Uterus (tissue), 4 donors: ENCODE data around the gene CD46. TPM values are rescaled to one million over a fixed set of nuclear protein-coding genes. Genes with fewer than 3 reads are reported as not detected.
"Not testable (repeated sequence)": the region's sequence is repeated elsewhere in the genome, so short reads cannot be mapped to it uniquely, and the experiment has no call there.

Experiments
- DNase-seq, 2 donors: peaks; one replicate each; pipeline ENCODE4 v3.0.0-alpha.2; 2019 to 2020
- H3K27ac ChIP-seq, 2 donors: fragments of 200-600 bp; sonication (generic); 1 replicate in 1 of 2; 2 replicates in 1 of 2; pipeline ENCODE4 v1.5.1; 2016 to 2018
- H3K27me3 ChIP-seq, 2 donors: fragments of 200-600 bp; sonication (generic); one replicate each; pipeline ENCODE4 v1.5.1; 2018 to 2019; ENCODE audit warnings: control low read depth in 1 of 2
- H3K36me3 ChIP-seq, 2 donors: fragments of 200-600 bp; sonication (generic); one replicate each; pipeline ENCODE4 v1.5.1; 2019; ENCODE audit warnings: control low read depth in 1 of 2
- H3K4me1 ChIP-seq, 2 donors: fragments of 200-600 bp; sonication (generic); one replicate each; pipeline ENCODE4 v1.5.1; 2018 to 2019; ENCODE audit warnings: control low read depth in 1 of 2
- H3K4me3 ChIP-seq, 2 donors: fragments of 200-600 bp; sonication (generic); 1 replicate in 1 of 2; 2 replicates in 1 of 2; pipeline ENCODE4 v1.5.1; 2018 to 2019; ENCODE audit warnings: mild to moderate bottlenecking in 1 of 2
- H3K9me3 ChIP-seq, 2 donors: fragments of 200-600 bp; sonication (generic); one replicate each; pipeline ENCODE4 v1.5.1; 2019; ENCODE audit warnings: control low read depth in 1 of 2
- CTCF ChIP-seq, 4 experiments: fragments of 200-600 bp in 2 of 4; fragments of 450-650 bp in 2 of 4; sonication (generic) in 2 of 4; IDR thresholded peaks; one replicate each; pipeline ENCODE4 v1.5.1; 2016 to 2019; ENCODE audit warnings: antibody characterized with exemption in 4 of 4, mild to moderate bottlenecking in 2 of 4, moderate library complexity in 1 of 4
- POLR2A ChIP-seq, 2 donors: fragments of 450-650 bp; IDR thresholded peaks; one replicate each; pipeline ENCODE4 v1.6.1; 2016; ENCODE audit warnings: antibody characterized with exemption in 2 of 2, mild to moderate bottlenecking in 1 of 2, moderate library complexity in 1 of 2
- intact Hi-C: fragments of 100-400 bp; cut with DNase I; formaldehyde crosslinking; loops from one replicate; pipeline ENCODE4 v1.15.1; 2023; ENCODE audit warnings: low total_unique reads
- total RNA-seq, 4 donors: library from RNA; depleted of rRNA in 3 of 4; stranded (reverse); fragments of >200 nt in 3 of 4; gene quantifications; one replicate each; pipeline versions ENCODE4 v1.1.0 to v1.2.4, GENCODE V29; 2014 to 2023
- donor health status: DM: yes; HTN: yes; CAD: no.

Gene CD46
- 100 to 1,000 TPM; 118 to 195 (median 174) TPM for total RNA-seq

GRCh38 chr1:207751790-207752455, at the start of gene CD46:
TSS of gene CD46 (plus strand) at chr1:207752054. CDS start at chr1:207752213, 159 bp downstream.
- Histone ChIP-seq H3K27me3 (no peaks in the 10 kb centered on the region), H3K27ac (peak within 1 kb of the TSS; percentile 88 to 90), H3K4me3 (peak within 1 kb of the TSS; percentile 77 to 98), H3K9me3 (no peaks in the 10 kb centered on the region), H3K36me3 (no peaks in the 10 kb centered on the region), H3K4me1 (peaks cover 0 to 11% of the 10 kb centered on the region in 2 donors)
- TF ChIP-seq POLR2A (IDR thresholded peaks at IDR 0.05) = peak; percentile 86 to 89
- peak in 2 of 4 experiments; percentile 16 to 30 for TF ChIP-seq CTCF (IDR thresholded peaks at IDR 0.05)
- intact Hi-C loops = no loop called here
- peak; percentile 95 for DNase-seq

- Histone ChIP-seq H3K4me3 (no peak overlapping the region), H3K4me1 (no peaks in the 10 kb centered on the region), H3K9me3 (no peaks in the 10 kb centered on the region), H3K27me3 (no peaks in the 10 kb centered on the region), H3K27ac (no peak overlapping the region), H3K36me3 (no peaks in the 10 kb centered on the region)
- TF ChIP-seq CTCF (IDR thresholded peaks at IDR 0.05) = no peak
- TF ChIP-seq POLR2A (IDR thresholded peaks at IDR 0.05) = no peak
- no peak for DNase-seq
- intact Hi-C loops = no loop called here
These were observed 49.5 kb upstream of the CD46 start for GRCh38 chr1:207702317-207702716.

- no peaks in the 10 kb centered on the region for H3K4me1 ChIP-seq
- H3K4me3 ChIP-seq = no peak overlapping the region
- no peaks in the 10 kb centered on the region for H3K27me3 ChIP-seq
- TF ChIP-seq POLR2A (IDR thresholded peaks at IDR 0.05) (no peak), CTCF (IDR thresholded peaks at IDR 0.05) (no peak)
- intact Hi-C loops = no loop called here
- no peak overlapping the region for H3K27ac ChIP-seq
- no peaks in the 10 kb centered on the region for H3K36me3 ChIP-seq
- no peak for DNase-seq
- H3K9me3 ChIP-seq = no peaks in the 10 kb centered on the region
These were observed 48.1 kb upstream of the CD46 start for GRCh38 chr1:207703712-207704111.

GRCh38 chr1:207708004-207708403, 43.9 kb upstream of the CD46 start:
- H3K9me3 ChIP-seq, DNase-seq, H3K27ac ChIP-seq, H3K4me1 ChIP-seq, intact Hi-C loops, H3K36me3 ChIP-seq, H3K4me3 ChIP-seq, H3K27me3 ChIP-seq: not testable (repeated sequence)

- TF ChIP-seq CTCF (IDR thresholded peaks at IDR 0.05) = no peak
- no peak for TF ChIP-seq POLR2A (IDR thresholded peaks at IDR 0.05)
- Histone ChIP-seq H3K4me1 (no peaks in the 10 kb centered on the region), H3K4me3 (no peak overlapping the region), H3K36me3 (no peaks in the 10 kb centered on the region), H3K27ac (no peak overlapping the region), H3K9me3 (no peaks in the 10 kb centered on the region), H3K27me3 (no peaks in the 10 kb centered on the region)
- intact Hi-C loops = no loop called here
- DNase-seq = no peak
These were observed 40.6 kb upstream of the CD46 start for GRCh38 chr1:207711285-207711684.

GRCh38 chr1:207712701-207713100, 39.2 kb upstream of the CD46 start:
- H3K4me1 ChIP-seq, intact Hi-C loops, DNase-seq, H3K4me3 ChIP-seq, H3K27me3 ChIP-seq, H3K36me3 ChIP-seq, H3K9me3 ChIP-seq, H3K27ac ChIP-seq: not testable (repeated sequence)
